Measurements from ENCODE around the gene LRFN4.

The LRFN4 gene

GRCh38 chr11:66892911-66893310, 36.0 kb downstream of the LRFN4 start:
- no peak for DNase-seq

GRCh38 chr11:66894141-66894540, 37.3 kb downstream of the LRFN4 start:
- no peak for DNase-seq

GRCh38 chr11:66901964-66902390, 45.1 kb downstream of the LRFN4 start:
- no peak for DNase-seq

GRCh38 chr11:66902486-66903177, 45.8 kb downstream of the LRFN4 start:
- DNase-seq, result no peak

GRCh38 chr11:66904055-66904454, 47.2 kb downstream of the LRFN4 start:
- DNase-seq, result no peak

GRCh38 chr11:66904561-66904960, 47.7 kb downstream of the LRFN4 start:
- no peak for DNase-seq

GRCh38 chr11:66904981-66905521, 48.2 kb downstream of the LRFN4 start:
- DNase-seq, result no peak

GRCh38 chr11:66905631-66906030, 48.8 kb downstream of the LRFN4 start:
- no peak for DNase-seq

- no peak for DNase-seq
Measured at GRCh38 chr11:66906061-66906733, 49.3 kb downstream of the LRFN4 start.

- DNase-seq, result no peak
Measured at GRCh38 chr11:66907751-66908630, 51.1 kb downstream of the LRFN4 start.

- no peak for DNase-seq
Measured at GRCh38 chr11:66909181-66909580, 52.3 kb downstream of the LRFN4 start.

- no peak for DNase-seq
Measured at GRCh38 chr11:66910016-66910415, 53.2 kb downstream of the LRFN4 start.
